ENCODE data around the gene FKBP6. TPM values are rescaled to one million over a fixed set of nuclear protein-coding genes. Genes with fewer than 3 reads are reported as not detected.

The FKBP6 gene
- total RNA-seq, result not detected in 2 replicates

GRCh38 chr7:73327922-73328321, at the start of gene FKBP6, which contains the start of gene TRIM50:
FKBP6 (plus strand) TSS chr7:73328161; CDS start chr7:73328429, 268 bp downstream.
TRIM50 (minus strand) TSS chr7:73328082; CDS start chr7:73324787, 3,295 bp downstream.

DNA sequence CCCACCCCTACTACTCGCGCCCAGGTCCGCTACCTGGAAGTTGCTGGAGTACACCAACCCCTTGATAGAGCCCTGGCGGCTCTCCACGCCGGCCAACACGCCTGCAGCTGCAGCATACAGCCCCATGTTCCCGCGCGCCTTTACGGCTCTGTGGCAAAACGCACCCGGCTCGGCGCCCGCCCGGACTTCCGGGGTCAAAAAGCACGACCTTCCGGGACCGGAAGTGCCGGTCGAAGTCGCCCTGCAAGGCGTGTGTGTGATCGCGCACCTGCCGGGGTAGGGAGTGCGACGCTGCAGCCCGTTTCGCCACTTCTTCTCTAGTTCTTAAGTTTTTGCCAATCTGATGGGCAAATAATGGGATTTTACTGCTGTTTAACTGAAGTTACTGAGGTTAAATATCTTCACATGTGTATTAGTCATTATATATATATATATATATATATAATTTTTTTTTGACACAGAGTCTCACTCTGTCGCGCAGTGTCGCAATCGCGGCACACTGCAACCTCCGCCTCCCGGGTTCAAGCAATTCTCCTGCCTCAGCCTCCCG, 19.2 kb upstream of the FKBP6 start, which contains the start of gene NSUN5:
Gene NSUN5, minus strand, starts transcription at position 162 of the 550 bp plus-strand sequence. Its CDS starts 36 bp downstream, at position 126.

Other genes with a start within 250 kb of the FKBP6 start
- not detected in 2 replicates for gene SPDYE9, start 242.1 kb upstream of the FKBP6 start, total RNA-seq
- 11.8 and 14.5 TPM in 2 replicates for gene NSUN5, start 19.3 kb upstream of the FKBP6 start, total RNA-seq
- gene TRIM50, start 79 bp upstream of the FKBP6 start, total RNA-seq, result not detected in 2 replicates
- gene FZD9, start 105.6 kb downstream of the FKBP6 start, total RNA-seq, result 0.26 and 0.95 TPM in 2 replicates
- 39.0 and 44.4 TPM in 2 replicates for gene BAZ1B, start 194.1 kb downstream of the FKBP6 start, total RNA-seq
- gene BCL7B, start 229.5 kb downstream of the FKBP6 start, total RNA-seq, result 11.2 and 11.7 TPM in 2 replicates

Data from bronchial smooth muscle cell (primary cell).